GM15510 (cell line): Measurements from ENCODE around the gene DENND1A.

Experiments used
- POLR2A ChIP-seq: IDR thresholded peaks from 3 replicates; pipeline ENCODE4 v1.6.1; 2011; ENCODE audit warnings: borderline replicate concordance; ENCODE audit not compliant: insufficient read length; ENCODE audit errors: extremely low read depth

DENND1A gene

GRCh38 chr9:123893115-123893514 lies 36.8 kb downstream of the DENND1A start:
- no peak for TF ChIP-seq POLR2A

DNA sequence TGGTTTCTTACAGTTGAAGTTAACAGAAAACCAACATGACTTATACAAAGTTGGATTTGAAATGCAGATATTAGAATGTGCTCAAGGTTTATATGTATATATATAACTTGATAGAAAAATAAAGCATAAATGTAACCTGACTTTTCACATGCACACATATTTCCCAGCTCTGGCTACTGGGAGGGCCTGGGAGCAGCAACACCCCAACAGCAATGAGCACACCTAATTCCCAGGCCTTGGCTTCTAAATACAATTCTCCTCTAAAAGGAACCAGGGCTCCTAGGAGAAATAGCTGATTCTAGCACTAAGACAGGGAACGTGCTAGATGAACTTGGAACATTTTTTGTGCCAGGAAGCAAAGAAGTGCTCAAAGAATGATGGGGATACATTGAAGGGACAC lies 42.1 kb downstream of the DENND1A start:
- TF ChIP-seq POLR2A: no peak

DNA sequence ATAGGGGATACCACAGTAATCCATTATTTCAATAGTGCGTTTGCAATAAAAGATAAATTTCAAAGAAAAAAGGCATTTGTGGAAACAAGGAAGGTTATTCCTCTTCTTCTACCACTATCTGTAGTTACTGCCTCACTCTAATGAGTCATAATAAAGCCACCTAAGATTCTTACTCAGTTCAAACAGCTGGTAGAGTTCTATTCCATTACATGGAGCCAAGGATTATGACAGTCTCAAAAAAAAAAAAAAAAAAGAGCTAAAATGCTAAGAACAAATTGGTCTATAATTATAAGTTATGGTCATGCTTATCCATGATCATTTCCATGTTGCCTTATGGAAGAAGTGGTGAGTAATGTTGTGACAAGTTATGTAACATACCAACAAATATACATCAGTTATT lies 46.3 kb downstream of the DENND1A start:
- no peak for TF ChIP-seq POLR2A

GRCh38 chr9:123881604-123882003 lies 48.3 kb downstream of the DENND1A start:
- no peak for TF ChIP-seq POLR2A

DNA sequence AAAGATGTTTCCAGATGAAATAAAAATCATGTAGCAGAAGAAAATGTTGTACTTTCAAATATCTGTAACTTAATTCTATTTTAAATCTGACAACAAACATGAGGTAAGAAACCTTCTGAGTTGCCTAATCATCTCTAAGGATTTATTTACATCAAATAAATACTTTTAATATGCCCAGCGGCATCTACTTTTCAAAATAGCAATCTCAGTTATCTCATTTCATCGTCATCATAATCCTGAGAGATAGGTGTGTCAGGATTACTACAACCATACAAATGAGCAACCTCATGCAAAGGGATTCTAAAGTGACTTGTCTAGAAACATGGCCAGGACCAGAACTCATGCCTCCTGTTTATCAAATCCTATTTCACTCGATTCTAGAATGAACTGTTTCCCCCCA lies 49.5 kb downstream of the DENND1A start:
- TF ChIP-seq POLR2A: no peak

- no peak for TF ChIP-seq POLR2A
Observed at GRCh38 chr9:123876750-123877149, 53.2 kb downstream of the DENND1A start.

- no peak for TF ChIP-seq POLR2A
Observed at GRCh38 chr9:123872710-123873109, 57.2 kb downstream of the DENND1A start.

DNA sequence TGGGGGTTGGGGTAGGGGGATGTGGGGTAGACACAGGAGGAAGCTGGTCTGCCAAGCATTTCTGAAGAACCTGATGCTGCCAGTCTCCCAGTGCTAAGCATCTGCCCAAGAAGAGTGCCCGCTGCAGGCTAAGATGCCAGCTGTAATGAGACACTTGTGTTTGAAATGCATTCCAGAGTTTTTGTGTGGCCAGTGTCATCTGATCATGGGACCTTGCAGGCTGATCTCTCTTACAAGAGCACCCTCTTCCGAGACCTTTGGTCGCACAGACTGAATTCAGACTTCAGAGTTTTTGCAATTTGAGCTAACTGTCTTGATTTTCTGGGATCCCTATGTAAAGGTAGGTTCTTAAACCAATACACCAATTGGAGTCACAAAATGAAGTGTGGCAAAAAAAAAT lies 58.1 kb downstream of the DENND1A start:
- TF ChIP-seq POLR2A: no peak

DNA sequence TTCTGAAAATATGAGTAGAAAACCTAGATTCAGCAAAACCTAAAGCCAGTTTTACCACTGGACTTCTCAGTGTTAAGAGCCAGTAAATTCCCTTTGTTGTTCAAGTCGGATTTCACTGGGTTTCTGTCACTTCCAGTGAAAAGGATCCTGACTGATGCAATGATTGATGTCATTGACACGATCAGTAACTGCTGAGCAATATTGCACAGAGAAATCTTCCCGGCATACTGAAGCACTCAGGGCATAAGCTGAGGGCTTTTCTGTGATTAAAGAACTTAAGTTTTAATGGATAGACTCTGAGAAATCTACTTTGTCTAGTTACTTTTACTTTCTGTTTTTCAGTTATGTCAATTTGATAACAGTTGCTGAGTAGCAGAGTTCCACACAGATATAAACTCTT lies 61.9 kb downstream of the DENND1A start:
- TF ChIP-seq POLR2A: no peak

DNA sequence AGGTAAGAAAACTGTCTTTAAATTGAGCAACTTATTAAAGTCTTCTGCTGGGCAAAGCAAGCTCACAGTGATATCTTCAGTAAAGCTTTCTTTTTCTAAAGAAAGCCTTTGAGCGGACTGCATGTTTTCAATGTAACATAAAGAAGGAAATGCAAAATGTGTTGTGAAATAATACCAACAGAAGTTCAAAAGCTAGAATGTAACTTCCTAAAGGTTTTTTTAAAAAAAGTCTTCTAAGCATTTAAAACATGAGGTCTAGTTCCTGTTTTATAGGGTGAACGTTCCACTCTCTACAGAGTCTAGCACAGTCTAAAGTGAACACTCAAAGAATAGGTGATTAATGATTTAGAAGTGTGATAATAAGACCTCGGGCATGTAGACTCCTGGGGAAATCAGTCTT lies 62.9 kb downstream of the DENND1A start:
- no peak for TF ChIP-seq POLR2A

- TF ChIP-seq POLR2A: no peak
Observed at GRCh38 chr9:123866497-123866896, 63.4 kb downstream of the DENND1A start.

DNA sequence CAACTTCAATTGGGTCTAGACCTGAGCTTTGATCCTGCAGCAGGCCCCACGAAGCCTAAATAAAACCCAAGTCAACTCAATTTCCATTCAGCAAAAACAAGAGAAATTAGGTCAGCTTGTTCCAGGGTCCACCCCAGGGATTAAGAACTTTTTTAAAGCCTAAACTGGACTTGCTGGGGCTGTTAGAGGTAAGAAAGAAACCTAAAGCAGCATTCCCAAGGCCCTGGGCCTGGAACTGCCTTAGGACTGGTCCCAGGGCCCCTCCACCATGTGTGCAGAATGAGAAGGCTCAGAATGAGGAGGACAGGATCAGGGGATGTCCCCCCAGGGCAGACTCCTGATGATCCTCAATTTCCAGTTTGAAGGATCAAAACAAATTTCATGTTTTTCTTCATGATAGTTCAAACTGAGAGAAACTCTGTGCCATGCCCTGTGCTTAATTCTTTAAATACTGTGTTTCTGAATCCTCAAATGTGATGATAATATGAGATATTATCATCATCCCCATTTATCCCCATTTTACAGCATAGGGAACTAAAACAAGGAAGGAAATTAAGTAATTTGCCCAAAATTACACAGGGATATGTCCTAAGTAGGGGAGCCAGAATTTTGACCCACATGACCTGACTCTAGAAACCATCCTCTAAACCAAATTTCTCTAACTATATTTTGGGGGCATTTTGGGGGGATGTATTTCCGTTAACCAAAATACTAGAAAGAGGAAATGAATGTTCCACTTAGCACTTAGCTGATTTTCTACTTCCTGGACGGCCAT lies 64.5 kb downstream of the DENND1A start:
- no peak for TF ChIP-seq POLR2A

- no peak for TF ChIP-seq POLR2A
Observed at GRCh38 chr9:123864251-123864650, 65.7 kb downstream of the DENND1A start.

DNA sequence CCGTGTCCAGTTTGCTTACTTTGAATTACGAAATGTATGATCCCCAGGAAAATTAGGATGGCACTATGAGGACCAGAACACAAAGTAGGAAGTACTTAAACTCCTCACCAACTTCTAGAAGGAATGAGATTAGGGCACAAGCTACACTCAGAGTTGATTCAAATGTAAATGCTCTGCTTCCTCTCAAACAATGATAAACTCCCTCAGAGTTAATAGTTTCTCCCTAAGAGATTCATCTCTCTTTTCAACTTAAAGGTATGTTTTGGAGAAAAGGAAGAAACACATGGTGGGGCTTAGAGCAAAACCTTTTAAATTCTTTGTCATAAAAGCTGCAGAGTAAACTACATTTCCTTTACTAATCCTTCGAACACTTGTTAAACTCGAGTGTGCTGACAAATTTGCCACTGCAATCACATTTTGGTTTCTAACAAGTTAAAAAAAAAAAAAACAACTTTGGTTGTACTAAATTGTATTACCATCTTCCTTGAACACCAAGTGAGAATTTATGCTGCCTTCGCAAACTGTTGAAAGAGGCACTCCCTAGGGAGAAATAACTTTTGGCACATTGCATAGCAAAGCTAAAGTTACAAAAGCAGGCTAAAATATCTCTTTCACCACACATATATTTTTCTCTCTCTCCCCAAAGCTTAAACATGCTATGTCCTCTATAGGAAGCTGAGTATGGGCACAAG lies 66.6 kb downstream of the DENND1A start:
- no peak for TF ChIP-seq POLR2A

- no peak for TF ChIP-seq POLR2A
Observed at GRCh38 chr9:123861756-123862120, 68.2 kb downstream of the DENND1A start.

DNA sequence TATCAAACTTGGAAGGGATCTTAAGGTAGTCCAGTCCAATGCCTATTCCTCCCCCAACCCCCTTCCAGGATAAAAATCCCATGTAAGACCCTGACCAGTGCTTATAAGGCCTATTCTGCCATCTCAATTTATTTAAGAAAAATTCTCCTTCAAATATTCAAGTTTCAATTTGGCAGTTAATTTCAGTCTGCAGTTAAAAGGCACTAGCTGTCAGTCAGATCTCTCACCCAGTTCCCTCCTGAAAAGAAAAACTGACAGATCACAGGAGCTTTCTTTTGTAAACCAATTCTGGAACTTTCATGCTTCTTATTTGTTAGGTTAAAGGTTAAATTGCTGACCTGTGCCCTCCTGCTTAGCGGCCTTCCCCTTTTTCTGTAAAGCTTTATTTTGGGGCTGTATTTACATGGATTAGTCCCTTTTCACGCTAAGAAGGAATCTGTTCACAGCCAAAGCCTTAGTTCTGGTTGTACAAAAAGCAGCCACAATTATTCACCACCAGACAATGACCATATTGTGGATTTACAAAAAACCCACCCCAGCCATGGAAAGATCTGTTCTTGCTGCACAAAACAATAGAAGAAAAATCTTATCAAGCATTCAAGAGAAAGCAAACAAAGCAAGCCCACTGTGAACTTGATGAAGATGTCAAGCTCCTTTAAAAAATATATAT lies 68.7 kb downstream of the DENND1A start:
- TF ChIP-seq POLR2A: no peak
